B cell (primary cell): ENCODE data around the gene ASB15. TPM values are rescaled to one million over a fixed set of nuclear protein-coding genes. Genes with fewer than 3 reads are reported as not detected.
A peak's percentile ranks its signal among the peaks of the same experiment; 100 is the strongest.

Source experiments
- ATAC-seq: fragments of 200-7000 bp; cut with Tn5 transposase; one replicate; pipeline ENCODE4 v1.10.0; 2021; ENCODE audit warnings: low read depth, mild to moderate bottlenecking, moderate number of reproducible peaks, moderate library complexity
- CTCF ChIA-PET: fragments of 350-600 bp; sonication (Branson Sonifier 250); formaldehyde crosslinking; loops from one replicate; lab custom pipeline; 2021; ENCODE audit warnings: antibody characterized with exemption, inconsistent platforms; lab: Charles Lee
- POLR2A ChIA-PET: fragments of 350-600 bp; sonication (Branson Sonifier 250); formaldehyde crosslinking; loops from one replicate; lab custom pipeline; 2021; ENCODE audit warnings: antibody characterized with exemption; lab: Charles Lee
- DNase-seq: peaks from one replicate; pipeline ENCODE4 v3.0.0; 2013
- H2AFZ ChIP-seq: 2 replicates; pipeline ENCODE4 v1.6.1; 2012; ENCODE audit warnings: mild to moderate bottlenecking, low read depth, low read length; ENCODE audit not compliant: insufficient read depth, poor library complexity, severe bottlenecking
- H3K27ac ChIP-seq, 2 donors: 1 replicate in 1 of 2; 2 replicates in 1 of 2; pipeline ENCODE4 v1.5.1; 2012 to 2013; ENCODE audit warnings: low read length in 2 of 2, mild to moderate bottlenecking in 2 of 2, moderate library complexity in 1 of 2
- H3K27me3 ChIP-seq, 4 experiments: fragments of 200-600 bp in 1 of 4; sonication (generic) in 1 of 4; replicated peaks in 1 of 4; 1 replicate in 2 of 4; 2 replicates in 2 of 4; pipeline versions ENCODE4 v1.6.1 to v1.7.0; 2013 to 2016; ENCODE audit warnings: low read length in 3 of 4, mild to moderate bottlenecking in 2 of 4, mixed read lengths in 1 of 4, moderate library complexity in 1 of 4; ENCODE audit not compliant: insufficient read depth in 4 of 4, control insufficient read depth in 3 of 4; ENCODE audit errors: control extremely low read depth in 1 of 4
- H3K36me3 ChIP-seq, 2 experiments: replicated peaks in 1 of 2; 1 replicate in 1 of 2; 2 replicates in 1 of 2; pipeline versions ENCODE4 v1.6.1 to v1.7.1; 2013; ENCODE audit warnings: low read length in 1 of 2; ENCODE audit not compliant: insufficient read depth in 2 of 2, control insufficient read depth in 1 of 2; ENCODE audit errors: control extremely low read depth in 1 of 2, extremely low read depth in 1 of 2
- H3K4me1 ChIP-seq, 2 donors: fragments of 200-600 bp in 1 of 2; sonication (generic) in 1 of 2; 1 replicate in 1 of 2; 2 replicates in 1 of 2; pipeline versions ENCODE4 v1.5.1 to v1.6.1; 2013 to 2017; ENCODE audit warnings: low read length in 2 of 2; ENCODE audit not compliant: control insufficient read depth in 2 of 2, insufficient read depth in 2 of 2
- H3K4me2 ChIP-seq: replicated peaks from 2 replicates; pipeline ENCODE3; 2012; ENCODE audit warnings: mild to moderate bottlenecking, low read depth, low read length; ENCODE audit not compliant: poor library complexity, severe bottlenecking
- H3K4me3 ChIP-seq, 5 experiments: fragments of 200-600 bp in 1 of 5; sonication (generic) in 1 of 5; 1 replicate in 3 of 5; 2 replicates in 2 of 5; pipeline versions ENCODE4 v1.5.1 to v1.7.0; 2011 to 2016; ENCODE audit warnings: low read length in 4 of 5, mild to moderate bottlenecking in 4 of 5, low read depth in 2 of 5, control low read depth in 1 of 5, moderate library complexity in 1 of 5; ENCODE audit not compliant: insufficient read depth in 1 of 5; ENCODE audit errors: control extremely low read depth in 1 of 5, extremely low read depth in 1 of 5
- H3K79me2 ChIP-seq: fragments of 200-600 bp; sonication (generic); one replicate; pipeline ENCODE4 v1.6.0; 2016; ENCODE audit warnings: low read length; ENCODE audit not compliant: control insufficient read depth, insufficient read depth
- H3K9ac ChIP-seq: fragments of 200-600 bp; sonication (generic); 2 replicates; pipeline ENCODE4 v1.6.1; 2017; ENCODE audit warnings: mild to moderate bottlenecking, low read length, moderate library complexity
- H3K9me3 ChIP-seq, 3 donors: one replicate each; pipeline versions ENCODE4 v1.6.1 to v1.7.1; 2013; ENCODE audit warnings: low read length in 2 of 3; ENCODE audit not compliant: control insufficient read depth in 2 of 3, insufficient read depth in 1 of 3; ENCODE audit errors: control extremely low read depth in 1 of 3
- H4K20me1 ChIP-seq: 2 replicates; pipeline ENCODE4 v1.6.0; 2012; ENCODE audit warnings: mild to moderate bottlenecking, low read length; ENCODE audit not compliant: insufficient read depth, control insufficient read depth, poor library complexity, severe bottlenecking
- H3K27ac Mint-ChIP-seq: one replicate; pipeline ENCODE4 v1.8.0; 2021; ENCODE audit warnings: mixed read lengths
- H3K27me3 Mint-ChIP-seq: one replicate; pipeline ENCODE4 v1.8.0; 2021; ENCODE audit warnings: mixed read lengths
- H3K4me1 Mint-ChIP-seq: one replicate; pipeline ENCODE4 v1.8.0; 2021; ENCODE audit warnings: mixed read lengths
- H3K4me3 Mint-ChIP-seq: one replicate; pipeline ENCODE4 v1.8.0; 2021; ENCODE audit warnings: mixed read lengths
- H3K9me3 Mint-ChIP-seq: one replicate; pipeline ENCODE4 v1.8.0; 2022; ENCODE audit warnings: mixed read lengths; ENCODE audit not compliant: insufficient read depth
- EZH2 ChIP-seq: IDR thresholded peaks from 2 replicates; pipeline ENCODE4 v1.6.1; 2012; ENCODE audit warnings: borderline replicate concordance, low read depth, mild to moderate bottlenecking, moderate library complexity, low read length; ENCODE audit not compliant: insufficient read depth, poor library complexity, severe bottlenecking
- WGBS: methylation state at CpG from one replicate; pipeline ENCODE4 v1.1.5; 2013; ENCODE audit warnings: missing lambda C conversion rate; ENCODE audit not compliant: insufficient coverage; 5-methylcytosine and 5-hydroxymethylcytosine counted together
- intact Hi-C: fragments of 100-400 bp; cut with micrococcal nuclease; formaldehyde crosslinking; loops from one replicate; pipeline ENCODE4 v1.10.0; 2022
- polyA plus RNA-seq: library from polyadenylated mRNA; depleted of rRNA; stranded (reverse); fragments of >200 nt; gene quantifications from 2 replicates; pipeline ENCODE4 v1.2.3, GENCODE V29; 2012
- total RNA-seq, 2 donors: library from RNA; stranded (reverse); fragments of 120-200 nt in 1 of 2; gene quantifications; 1 replicate in 1 of 2; 2 replicates in 1 of 2; pipeline versions ENCODE4 v1.2.3 to v1.2.4, GENCODE V29; 2013 to 2022
- TF ChIP-seq, protein P1 (sequence below): fragments of 200-600 bp; IDR thresholded peaks from one replicate; pipeline ENCODE4 v1.8.0; 2022; ENCODE audit warnings: antibody characterized with exemption, mild to moderate bottlenecking

The ASB15 gene
- total and polyA plus RNA-seq, 2 donors (not counting 1 experiment from before 2014, with no cell fraction given), result not detected

DNA sequence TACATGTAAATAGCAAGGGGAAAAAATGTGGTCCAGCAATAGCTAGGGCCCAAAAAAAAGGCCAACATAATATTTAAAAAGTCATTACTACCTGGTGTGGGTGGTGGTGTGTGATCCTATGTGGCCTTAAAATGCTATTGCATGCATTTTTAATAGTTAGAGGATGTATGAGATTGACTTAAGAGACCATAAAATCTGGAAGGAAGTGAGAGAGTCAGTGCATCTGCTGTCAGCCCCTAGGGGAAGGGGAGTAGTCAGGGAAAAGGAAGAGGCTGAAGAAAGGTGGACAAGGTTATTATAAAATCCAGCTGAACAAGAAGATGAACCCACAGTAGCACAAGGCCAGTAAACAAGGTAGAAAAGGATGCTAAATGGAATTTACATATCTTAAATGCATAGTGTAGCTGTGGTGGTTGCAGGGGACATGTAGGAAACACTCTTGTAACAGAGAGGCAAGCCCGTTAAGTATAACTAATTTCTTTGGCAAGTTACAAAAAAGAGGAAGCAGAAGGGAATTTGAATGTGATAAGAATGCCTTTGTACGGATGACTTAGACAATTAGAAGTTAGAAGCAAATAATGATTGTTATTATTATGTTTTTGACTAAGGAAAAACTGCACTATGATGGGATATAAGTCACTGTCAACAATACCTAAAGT lies 32.1 kb upstream of the ASB15 start:
- Histone ChIP-seq H3K9ac (no peak overlapping the region), H3K36me3 (no peaks in the 10 kb centered on the region), H3K4me1 (peaks cover 0 to 3% of the 10 kb centered on the region in 2 donors), H3K4me3 (no peak overlapping the region), H3K27me3 (no peaks in the 10 kb centered on the region), H2AFZ (peak overlapping the region; percentile 57), H3K27ac (no peak overlapping the region), H3K4me2 (no peak overlapping the region), H3K79me2 (no peaks in the 10 kb centered on the region), H3K9me3 (no peaks in the 10 kb centered on the region), H4K20me1 (no peaks in the 10 kb centered on the region)
- TF ChIP-seq EZH2, result no peak
- TF ChIP-seq, protein P1, sequence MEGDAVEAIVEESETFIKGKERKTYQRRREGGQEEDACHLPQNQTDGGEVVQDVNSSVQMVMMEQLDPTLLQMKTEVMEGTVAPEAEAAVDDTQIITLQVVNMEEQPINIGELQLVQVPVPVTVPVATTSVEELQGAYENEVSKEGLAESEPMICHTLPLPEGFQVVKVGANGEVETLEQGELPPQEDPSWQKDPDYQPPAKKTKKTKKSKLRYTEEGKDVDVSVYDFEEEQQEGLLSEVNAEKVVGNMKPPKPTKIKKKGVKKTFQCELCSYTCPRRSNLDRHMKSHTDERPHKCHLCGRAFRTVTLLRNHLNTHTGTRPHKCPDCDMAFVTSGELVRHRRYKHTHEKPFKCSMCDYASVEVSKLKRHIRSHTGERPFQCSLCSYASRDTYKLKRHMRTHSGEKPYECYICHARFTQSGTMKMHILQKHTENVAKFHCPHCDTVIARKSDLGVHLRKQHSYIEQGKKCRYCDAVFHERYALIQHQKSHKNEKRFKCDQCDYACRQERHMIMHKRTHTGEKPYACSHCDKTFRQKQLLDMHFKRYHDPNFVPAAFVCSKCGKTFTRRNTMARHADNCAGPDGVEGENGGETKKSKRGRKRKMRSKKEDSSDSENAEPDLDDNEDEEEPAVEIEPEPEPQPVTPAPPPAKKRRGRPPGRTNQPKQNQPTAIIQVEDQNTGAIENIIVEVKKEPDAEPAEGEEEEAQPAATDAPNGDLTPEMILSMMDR, result no peak
- intact Hi-C loops, result no loop called here
- WGBS, result 0% methylated on average over 1 of the region's 2 CpGs
- no peak for DNase-seq
- peak overlapping the region; percentile 2 for H3K27ac Mint-ChIP-seq
- no peak for ATAC-seq
- H3K4me1 Mint-ChIP-seq, result peaks cover 5% of the 10 kb centered on the region
- ChIA-PET POLR2A (no interaction called here), CTCF (no interaction called here)
- no peaks in the 10 kb centered on the region for H3K9me3 Mint-ChIP-seq
- H3K4me3 Mint-ChIP-seq, result no peak overlapping the region
- peaks cover 20% of the 10 kb centered on the region for H3K27me3 Mint-ChIP-seq

DNA sequence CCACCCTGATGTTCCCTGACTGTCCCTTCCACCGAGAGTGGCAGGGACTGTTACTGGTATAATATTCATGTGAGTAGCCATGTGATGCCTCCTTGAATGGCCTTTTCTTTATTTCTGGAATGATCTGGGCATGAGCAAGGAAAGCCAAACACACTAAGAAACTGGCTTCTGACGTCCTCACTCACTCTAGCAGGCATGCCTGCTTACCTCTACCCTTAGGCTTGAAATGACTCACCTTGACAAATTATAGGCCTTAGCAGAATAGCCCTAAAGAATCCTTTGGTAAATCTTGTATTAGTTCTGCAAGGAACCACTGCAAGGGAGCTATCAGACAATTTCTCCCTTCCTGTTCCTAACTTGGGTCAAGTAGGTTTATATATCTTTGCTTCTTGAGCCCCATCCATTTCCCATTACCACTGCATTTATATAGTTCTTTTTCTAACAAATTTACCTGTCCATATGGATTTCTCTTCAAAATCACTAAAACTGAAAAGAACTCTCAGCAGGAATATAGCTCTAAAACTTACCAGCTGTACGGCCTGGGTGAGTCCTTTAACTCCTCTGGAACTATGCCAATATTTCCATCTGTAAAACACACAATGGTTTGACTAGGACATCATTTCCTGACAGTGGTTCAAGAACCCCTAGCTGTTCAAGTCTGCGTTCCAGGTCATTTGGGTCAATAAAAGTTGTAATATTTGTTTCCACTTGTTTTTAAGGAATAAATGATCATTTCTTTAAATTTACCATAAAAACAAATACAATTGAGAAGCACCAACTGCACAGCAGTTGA lies 31.0 kb upstream of the ASB15 start:
- Histone ChIP-seq H3K27ac (no peak overlapping the region), H3K4me3 (no peak overlapping the region), H3K79me2 (no peaks in the 10 kb centered on the region), H3K4me2 (no peak overlapping the region), H2AFZ (no peak overlapping the region), H3K36me3 (no peaks in the 10 kb centered on the region), H3K27me3 (no peaks in the 10 kb centered on the region), H4K20me1 (no peaks in the 10 kb centered on the region), H3K9me3 (no peaks in the 10 kb centered on the region), H3K4me1 (peaks cover 0 to 3% of the 10 kb centered on the region in 2 donors), H3K9ac (no peak overlapping the region)
- Mint-ChIP-seq H3K4me1 (peaks cover 5% of the 10 kb centered on the region), H3K4me3 (no peak overlapping the region), H3K27me3 (peaks cover 15% of the 10 kb centered on the region), H3K27ac (no peak overlapping the region), H3K9me3 (no peaks in the 10 kb centered on the region)
- TF ChIP-seq EZH2, result no peak
- TF ChIP-seq, protein P1, result no peak
- POLR2A ChIA-PET, result no interaction called here
- CTCF ChIA-PET, result no interaction called here
- intact Hi-C loops, result no loop called here
- ATAC-seq (no peak), DNase-seq (no peak)
- no CpG with 5 or more reads among the region's 4 CpGs for WGBS
